Measurements from ENCODE around the gene TSPAN18. TPM values are rescaled to one million over a fixed set of nuclear protein-coding genes. Genes with fewer than 3 reads are reported as not detected.

TSPAN18 gene
- total and polyA plus RNA-seq, 3 donors from 2014 or later: 2.1 to 11.1 (median 5.0) TPM

- H3K27ac ChIP-seq: no peak overlapping the region
- H3K4me1 ChIP-seq: no peaks in the 10 kb centered on the region
- intact Hi-C loops (cut with DNase I; ENCODE audit: low total_unique reads): no loop called here
- no peaks in the 10 kb centered on the region for H3K36me3 ChIP-seq (ENCODE audit: low read depth, missing control alignments)
- H3K27me3 ChIP-seq: no peaks in the 10 kb centered on the region
- H3K9me3 ChIP-seq: no peaks in the 10 kb centered on the region
- DNase-seq: no peak
- TF ChIP-seq POLR2A (IDR thresholded peaks at IDR 0.05): no peak
- TF ChIP-seq CTCF (IDR thresholded peaks at IDR 0.05): no peak
- 75 to 100% methylated on average over 2 to 4 of the region's 4 CpGs for WGBS, 2 donors
- H3K4me3 ChIP-seq: no peak overlapping the region
Observed at GRCh38 chr11:44880953-44881352, 154.2 kb downstream of the TSPAN18 start.

DNA sequence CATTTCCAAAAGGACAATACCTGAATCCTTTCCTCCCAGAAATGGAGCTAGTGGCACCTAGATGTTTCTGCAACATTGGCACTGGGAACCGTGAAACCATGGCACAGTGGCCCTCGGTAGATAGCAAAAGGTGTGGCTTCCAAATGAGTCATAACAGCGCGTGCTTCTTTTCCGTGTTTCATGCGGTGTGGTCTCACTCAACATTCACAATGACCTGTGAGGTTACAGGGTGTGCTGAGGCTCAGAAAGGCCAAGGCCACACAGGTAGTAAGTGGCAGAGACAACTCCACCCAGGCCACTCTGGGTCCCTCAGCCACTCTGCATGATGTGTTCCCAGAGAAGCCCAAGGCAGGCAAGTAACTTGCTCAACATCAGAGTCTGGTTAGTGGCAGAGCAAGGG is 156.5 kb downstream of the TSPAN18 start:
- DNase-seq: no peak
- H3K9me3 ChIP-seq: no peaks in the 10 kb centered on the region
- no peak for TF ChIP-seq CTCF (IDR thresholded peaks at IDR 0.05)
- no peak for TF ChIP-seq POLR2A (IDR thresholded peaks at IDR 0.05)
- no peak overlapping the region for H3K27ac ChIP-seq
- H3K36me3 ChIP-seq (ENCODE audit: low read depth, missing control alignments): no peaks in the 10 kb centered on the region
- WGBS, 2 donors: 88 to 91% methylated on average over 6 of the region's 6 CpGs
- H3K4me3 ChIP-seq: no peak overlapping the region
- H3K4me1 ChIP-seq: no peaks in the 10 kb centered on the region
- H3K27me3 ChIP-seq: no peaks in the 10 kb centered on the region
- intact Hi-C loops (cut with DNase I; ENCODE audit: low total_unique reads): no loop called here

- no peak overlapping the region for H3K27ac ChIP-seq
- intact Hi-C loops (cut with DNase I; ENCODE audit: low total_unique reads): no loop called here
- no peaks in the 10 kb centered on the region for H3K4me1 ChIP-seq
- TF ChIP-seq POLR2A (IDR thresholded peaks at IDR 0.05): no peak
- TF ChIP-seq CTCF (IDR thresholded peaks at IDR 0.05): no peak
- H3K27me3 ChIP-seq: no peaks in the 10 kb centered on the region
- no peak overlapping the region for H3K4me3 ChIP-seq
- H3K36me3 ChIP-seq (ENCODE audit: low read depth, missing control alignments): no peaks in the 10 kb centered on the region
- no peak for DNase-seq
- WGBS, 2 donors: 89 to 97% methylated on average over 6 of the region's 6 CpGs
- no peaks in the 10 kb centered on the region for H3K9me3 ChIP-seq
Observed at GRCh38 chr11:44884056-44884455, 157.3 kb downstream of the TSPAN18 start.

- no peak for DNase-seq
- Histone ChIP-seq H3K9me3 (no peaks in the 10 kb centered on the region), H3K36me3 (ENCODE audit: low read depth, missing control alignments) (no peaks in the 10 kb centered on the region), H3K27me3 (no peaks in the 10 kb centered on the region), H3K27ac (no peak overlapping the region), H3K4me1 (no peaks in the 10 kb centered on the region), H3K4me3 (no peak overlapping the region)
- intact Hi-C loops (cut with DNase I; ENCODE audit: low total_unique reads): no loop called here
- TF ChIP-seq CTCF (IDR thresholded peaks at IDR 0.05) (no peak), POLR2A (IDR thresholded peaks at IDR 0.05) (no peak)
- 87 to 89% methylated on average over 12 of the region's 12 CpGs for WGBS, 2 donors
Observed at GRCh38 chr11:44885065-44885810, 158.5 kb downstream of the TSPAN18 start.
